ENCODE measurements around the gene ARAP1. TPM values are rescaled to one million over a fixed set of nuclear protein-coding genes. Genes with fewer than 3 reads are reported as not detected.
A peak's percentile ranks its signal among the peaks of the same experiment; 100 is the strongest.

Gene ARAP1
- total RNA-seq, 4 donors from 2014 or later, result 18.3 to 52.0 (median 26.0) TPM

GRCh38 chr11:72776117-72776843 is 24.1 kb upstream of the ARAP1 start:
- DNase-seq, result no peak

DNA sequence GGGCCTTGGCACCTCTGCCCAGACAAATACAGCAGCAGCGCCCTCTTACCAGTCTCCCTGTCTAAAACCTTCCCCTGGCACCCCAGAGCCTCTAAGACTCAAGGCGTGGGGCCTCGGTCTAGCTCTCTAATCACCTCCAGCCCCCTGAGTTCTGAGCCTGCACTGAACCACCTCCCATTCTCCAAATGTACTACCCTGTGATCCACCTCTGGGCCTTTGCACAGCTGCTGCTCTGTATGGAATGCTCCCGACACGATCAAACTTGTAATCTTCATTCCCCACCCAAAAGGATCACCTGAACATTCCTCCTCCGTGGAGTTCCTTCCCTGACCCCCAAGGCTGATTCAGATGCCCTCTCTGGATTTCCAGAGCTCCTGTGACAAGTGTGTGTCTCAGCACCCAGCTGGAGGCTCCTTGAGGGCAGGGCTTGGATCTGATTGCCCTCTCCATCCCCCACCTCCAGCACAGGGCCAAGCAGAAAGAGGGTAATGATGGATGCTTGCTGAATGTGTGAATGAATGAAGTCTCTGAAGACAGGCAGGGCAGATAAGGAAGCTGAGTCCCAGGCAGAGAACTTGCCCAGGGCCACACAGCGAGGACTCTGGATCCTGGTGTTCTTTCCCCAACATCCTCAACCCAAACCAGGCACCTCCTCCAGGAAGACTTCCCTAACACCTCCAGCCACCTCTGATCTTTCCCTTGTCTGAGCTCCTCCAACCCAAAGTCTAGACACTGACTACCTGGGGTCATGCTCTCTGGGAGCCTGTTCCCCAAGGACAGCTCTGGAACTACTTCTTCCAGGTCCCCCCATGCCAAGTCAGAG is 23.3 kb upstream of the ARAP1 start:
- no peak overlapping the region for H3K4me3 ChIP-seq
- H3K36me3 ChIP-seq, result no peaks in the 10 kb centered on the region
- DNase-seq (no peak), ATAC-seq (no peak)
- no peaks in the 10 kb centered on the region for H3K9me3 ChIP-seq
- intact Hi-C loops (cut with DNase I; ENCODE audit: low total_unique reads) (no loop called here), in situ Hi-C loops (cut with MboI; ENCODE audit: low sequenced_read_pairs in 4 of 4) (no loop called here)
- no peak for TF ChIP-seq POLR2A (IDR thresholded peaks at IDR 0.05)
- TF ChIP-seq, protein P1, sequence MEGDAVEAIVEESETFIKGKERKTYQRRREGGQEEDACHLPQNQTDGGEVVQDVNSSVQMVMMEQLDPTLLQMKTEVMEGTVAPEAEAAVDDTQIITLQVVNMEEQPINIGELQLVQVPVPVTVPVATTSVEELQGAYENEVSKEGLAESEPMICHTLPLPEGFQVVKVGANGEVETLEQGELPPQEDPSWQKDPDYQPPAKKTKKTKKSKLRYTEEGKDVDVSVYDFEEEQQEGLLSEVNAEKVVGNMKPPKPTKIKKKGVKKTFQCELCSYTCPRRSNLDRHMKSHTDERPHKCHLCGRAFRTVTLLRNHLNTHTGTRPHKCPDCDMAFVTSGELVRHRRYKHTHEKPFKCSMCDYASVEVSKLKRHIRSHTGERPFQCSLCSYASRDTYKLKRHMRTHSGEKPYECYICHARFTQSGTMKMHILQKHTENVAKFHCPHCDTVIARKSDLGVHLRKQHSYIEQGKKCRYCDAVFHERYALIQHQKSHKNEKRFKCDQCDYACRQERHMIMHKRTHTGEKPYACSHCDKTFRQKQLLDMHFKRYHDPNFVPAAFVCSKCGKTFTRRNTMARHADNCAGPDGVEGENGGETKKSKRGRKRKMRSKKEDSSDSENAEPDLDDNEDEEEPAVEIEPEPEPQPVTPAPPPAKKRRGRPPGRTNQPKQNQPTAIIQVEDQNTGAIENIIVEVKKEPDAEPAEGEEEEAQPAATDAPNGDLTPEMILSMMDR (IDR thresholded peaks at IDR 0.05 in 4 of 5, conservative IDR thresholded peaks at IDR 0.05 in 1 of 5), result no peak
- H3K27me3 ChIP-seq, result no peaks in the 10 kb centered on the region
- no peak overlapping the region for H3K27ac ChIP-seq
- H3K4me1 ChIP-seq, result peaks cover 27 to 29% of the 10 kb centered on the region in 2 donors

More at GRCh38 chr11:72776117-72776843, 24.1 kb upstream of the ARAP1 start:
- Histone ChIP-seq H3K4me1 (peaks cover 30 to 36% of the 10 kb centered on the region in 2 donors), H3K36me3 (no peaks in the 10 kb centered on the region), H3K4me3 (no peak overlapping the region), H3K9me3 (no peaks in the 10 kb centered on the region), H3K27me3 (no peaks in the 10 kb centered on the region), H3K27ac (peak overlapping the region in 3 of 4 donors; percentile 50 to 54 (median 53))
- in situ Hi-C loops (cut with MboI; ENCODE audit: low sequenced_read_pairs in 4 of 4), result no loop called here
- TF ChIP-seq, protein P1 (IDR thresholded peaks at IDR 0.05 in 4 of 5, conservative IDR thresholded peaks at IDR 0.05 in 1 of 5), result no peak
- no peak for TF ChIP-seq POLR2A (IDR thresholded peaks at IDR 0.05)
- ATAC-seq, result no peak
- intact Hi-C loops (cut with DNase I; ENCODE audit: low total_unique reads), result no loop called here

GRCh38 chr11:72774499-72774898 is 22.3 kb upstream of the ARAP1 start:
- Histone ChIP-seq H3K4me1 (peaks cover 24 to 26% of the 10 kb centered on the region in 2 donors), H3K4me3 (no peak overlapping the region), H3K27me3 (no peaks in the 10 kb centered on the region), H3K36me3 (no peaks in the 10 kb centered on the region), H3K27ac (peak overlapping the region in 1 of 4 donors; percentile 73), H3K9me3 (no peaks in the 10 kb centered on the region)
- intact Hi-C loops (cut with DNase I; ENCODE audit: low total_unique reads) (no loop called here), in situ Hi-C loops (cut with MboI; ENCODE audit: low sequenced_read_pairs in 4 of 4) (no loop called here)
- no peak for DNase-seq
- no peak for ATAC-seq
- TF ChIP-seq, protein P1 (IDR thresholded peaks at IDR 0.05 in 4 of 5, conservative IDR thresholded peaks at IDR 0.05 in 1 of 5), result no peak
- TF ChIP-seq POLR2A (IDR thresholded peaks at IDR 0.05), result no peak

GRCh38 chr11:72773696-72774095 is 21.5 kb upstream of the ARAP1 start:
- H3K27ac ChIP-seq, result peak overlapping the region; percentile 66 to 80 (median 76)
- H3K9me3 ChIP-seq, result no peaks in the 10 kb centered on the region
- TF ChIP-seq, protein P1 (IDR thresholded peaks at IDR 0.05 in 4 of 5, conservative IDR thresholded peaks at IDR 0.05 in 1 of 5), result no peak
- TF ChIP-seq POLR2A (IDR thresholded peaks at IDR 0.05), result peak in 1 of 2 donors; percentile 39
- H3K4me3 ChIP-seq, result no peak overlapping the region
- no peaks in the 10 kb centered on the region for H3K27me3 ChIP-seq
- ATAC-seq, result no peak
- in situ Hi-C loops (cut with MboI; ENCODE audit: low sequenced_read_pairs in 4 of 4), result no loop called here
- peaks cover 24 to 26% of the 10 kb centered on the region in 2 donors for H3K4me1 ChIP-seq
- H3K36me3 ChIP-seq, result no peaks in the 10 kb centered on the region
- intact Hi-C loops (cut with DNase I; ENCODE audit: low total_unique reads), result loop anchor here (1.0 to 2.0 kb wide), 2 partner anchors 20 to 21 kb away; partner anchors contain the start of gene ARAP1
- DNase-seq, result no peak

Measured in gastrocnemius medialis (tissue), 4 donors.